A204.1 (cell line): ENCODE measurements around the gene BAK1.

ENCODE experiments used
- FAIRE-seq: peaks from 2 replicates; lab custom pipeline; 2012; peaks lifted over from hg19 to GRCh38; lab: Jason Lieb, UNC

The BAK1 gene

GRCh38 chr6:33579828-33580714 is at the start of gene BAK1:
Gene BAK1 (minus strand): TSS chr6:33580276. CDS start chr6:33577604, 2,672 bp downstream.
- no peak for FAIRE-seq

GRCh38 chr6:33628401-33628964 is 48.4 kb upstream of the BAK1 start:
- no peak for FAIRE-seq

- no peak for FAIRE-seq
Observed at GRCh38 chr6:33627876-33628275, 47.8 kb upstream of the BAK1 start.

- no peak for FAIRE-seq
Observed at GRCh38 chr6:33624856-33625255, 44.8 kb upstream of the BAK1 start.

GRCh38 chr6:33623895-33624381 is 43.9 kb upstream of the BAK1 start:
- FAIRE-seq, result no peak

- no peak for FAIRE-seq
Observed at GRCh38 chr6:33622456-33623431, 42.7 kb upstream of the BAK1 start.

GRCh38 chr6:33621711-33622388 is 41.8 kb upstream of the BAK1 start:
- no peak for FAIRE-seq

GRCh38 chr6:33620856-33621710 is 41.0 kb upstream of the BAK1 start, which contains the start of gene ITPR3:
Gene ITPR3 (plus strand): TSS chr6:33621322. CDS start chr6:33621603, 281 bp downstream.
- no peak for FAIRE-seq

- FAIRE-seq, result no peak
Observed at GRCh38 chr6:33620158-33620855, 40.2 kb upstream of the BAK1 start.

GRCh38 chr6:33619166-33619840 is 39.2 kb upstream of the BAK1 start:
- no peak for FAIRE-seq

GRCh38 chr6:33616913-33617312 is 36.8 kb upstream of the BAK1 start:
- no peak for FAIRE-seq

- no peak for FAIRE-seq
Observed at GRCh38 chr6:33616113-33616512, 36.0 kb upstream of the BAK1 start.

- FAIRE-seq, result no peak
Observed at GRCh38 chr6:33613795-33614168, 33.7 kb upstream of the BAK1 start.

GRCh38 chr6:33613146-33613794 is 33.2 kb upstream of the BAK1 start:
- no peak for FAIRE-seq

- no peak for FAIRE-seq
Observed at GRCh38 chr6:33610779-33611732, 31.0 kb upstream of the BAK1 start.

GRCh38 chr6:33610067-33610466 is 30.0 kb upstream of the BAK1 start:
- FAIRE-seq, result no peak

GRCh38 chr6:33609528-33609927 is 29.5 kb upstream of the BAK1 start:
- no peak for FAIRE-seq

- no peak for FAIRE-seq
Observed at GRCh38 chr6:33609019-33609418, 28.9 kb upstream of the BAK1 start.
